ENCODE data around the gene ARHGAP25.

The ARHGAP25 gene

GRCh38 chr2:68744366-68744912, 9.8 kb downstream of the ARHGAP25 start:
- no peak for DNase-seq

- no peak for DNase-seq
Measured at GRCh38 chr2:68745006-68745405, 10.4 kb downstream of the ARHGAP25 start.

- DNase-seq, result no peak
Measured at GRCh38 chr2:68746408-68746807, 11.8 kb downstream of the ARHGAP25 start.

- no peak for DNase-seq
Measured at GRCh38 chr2:68747413-68747812, 12.8 kb downstream of the ARHGAP25 start.

- no peak for DNase-seq
Measured at GRCh38 chr2:68747900-68748299, 13.3 kb downstream of the ARHGAP25 start.

GRCh38 chr2:68748568-68748967, 14.0 kb downstream of the ARHGAP25 start:
- DNase-seq, result no peak

GRCh38 chr2:68749345-68749744, 14.7 kb downstream of the ARHGAP25 start:
- DNase-seq, result no peak

- DNase-seq, result no peak
Measured at GRCh38 chr2:68750592-68751396, 16.2 kb downstream of the ARHGAP25 start.

- peak; percentile 83 for DNase-seq
Measured at GRCh38 chr2:68751397-68752339, 17.1 kb downstream of the ARHGAP25 start.

GRCh38 chr2:68753318-68753717, 18.7 kb downstream of the ARHGAP25 start:
- no peak for DNase-seq

GRCh38 chr2:68755071-68755470, 20.5 kb downstream of the ARHGAP25 start:
- DNase-seq, result no peak

- DNase-seq, result no peak
Measured at GRCh38 chr2:68756178-68756577, 21.6 kb downstream of the ARHGAP25 start.

GRCh38 chr2:68757081-68757480, 22.5 kb downstream of the ARHGAP25 start:
- DNase-seq, result no peak

GRCh38 chr2:68762100-68762499, 27.5 kb downstream of the ARHGAP25 start:
- no peak for DNase-seq

GRCh38 chr2:68762665-68763064, 28.1 kb downstream of the ARHGAP25 start:
- no peak for DNase-seq

- DNase-seq, result no peak
Measured at GRCh38 chr2:68764041-68764805, 29.6 kb downstream of the ARHGAP25 start.

GRCh38 chr2:68764806-68765311, 30.2 kb downstream of the ARHGAP25 start:
- no peak for DNase-seq

- DNase-seq, result no peak
Measured at GRCh38 chr2:68765739-68766375, 31.2 kb downstream of the ARHGAP25 start.

- no peak for DNase-seq
Measured at GRCh38 chr2:68766376-68766845, 31.8 kb downstream of the ARHGAP25 start.

GRCh38 chr2:68767031-68767961, 32.7 kb downstream of the ARHGAP25 start:
- DNase-seq, result peak; percentile 80

- DNase-seq, result peak; percentile 68
Measured at GRCh38 chr2:68767996-68768395, 33.4 kb downstream of the ARHGAP25 start.
